NCI-H446 treated with DMSO at 0.1 percent for 48 hours (cell line): ENCODE measurements around the gene CDH4.

Source experiments
- DNase-seq: peaks from one replicate; lab custom pipeline; 2025; lab: John Stamatoyannopoulos, UW

The CDH4 gene

GRCh38 chr20:61251529-61252393 lies at the start of gene CDH4:
Gene CDH4 (plus strand): TSS chr20:61252261.
- DNase-seq, result no peak

- DNase-seq, result no peak
Observed at GRCh38 chr20:61203320-61203719, 48.7 kb upstream of the CDH4 start.

DNA sequence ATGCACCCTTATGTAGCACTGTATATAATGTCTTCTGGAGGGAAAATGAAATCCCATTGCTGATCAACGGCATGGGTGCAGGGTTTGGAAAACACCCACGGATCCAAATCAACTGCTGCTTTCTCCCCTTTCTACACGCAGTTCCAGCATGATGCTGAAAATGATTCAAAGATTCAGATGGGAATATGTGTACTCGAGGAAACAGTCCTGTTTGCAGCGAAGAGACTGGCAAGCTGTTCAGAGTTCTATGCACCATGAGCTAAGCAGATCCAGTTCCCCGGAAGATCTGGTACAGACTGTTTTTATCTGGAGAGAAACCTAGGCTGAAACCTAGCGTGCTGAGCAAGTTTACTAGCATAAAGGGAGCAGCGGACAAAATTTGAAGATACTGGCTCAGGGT lies 47.9 kb upstream of the CDH4 start:
- DNase-seq, result no peak

- no peak for DNase-seq
Observed at GRCh38 chr20:61205769-61206168, 46.3 kb upstream of the CDH4 start.

- no peak for DNase-seq
Observed at GRCh38 chr20:61210862-61211261, 41.2 kb upstream of the CDH4 start.

- DNase-seq, result no peak
Observed at GRCh38 chr20:61217848-61218247, 34.2 kb upstream of the CDH4 start.

- no peak for DNase-seq
Observed at GRCh38 chr20:61219021-61219431, 33.0 kb upstream of the CDH4 start.

- DNase-seq, result no peak
Observed at GRCh38 chr20:61220131-61220530, 31.9 kb upstream of the CDH4 start.

GRCh38 chr20:61220626-61221325 lies 31.3 kb upstream of the CDH4 start:
- DNase-seq, result no peak

DNA sequence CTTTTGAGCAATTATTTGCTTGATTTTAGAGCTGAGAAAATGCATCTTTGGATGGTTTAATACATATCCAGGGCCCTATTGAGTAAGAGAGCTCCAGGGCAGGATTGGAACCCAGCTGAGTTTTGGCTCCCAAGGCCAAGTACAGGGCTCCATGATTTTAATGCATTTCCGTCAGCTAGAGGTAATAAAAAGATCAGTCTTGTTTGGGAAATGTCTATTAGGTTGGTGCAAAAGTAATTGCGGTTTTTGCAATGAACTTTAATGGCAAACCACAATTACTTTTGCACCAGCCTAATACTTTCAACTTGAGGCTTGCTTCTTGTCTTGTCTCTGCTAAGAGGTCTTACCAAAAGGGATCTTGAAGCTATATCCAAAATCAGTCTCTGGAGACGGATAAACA lies 29.4 kb upstream of the CDH4 start:
- DNase-seq, result no peak

- DNase-seq, result no peak
Observed at GRCh38 chr20:61223121-61223520, 28.9 kb upstream of the CDH4 start.

- no peak for DNase-seq
Observed at GRCh38 chr20:61230166-61230565, 21.9 kb upstream of the CDH4 start.

DNA sequence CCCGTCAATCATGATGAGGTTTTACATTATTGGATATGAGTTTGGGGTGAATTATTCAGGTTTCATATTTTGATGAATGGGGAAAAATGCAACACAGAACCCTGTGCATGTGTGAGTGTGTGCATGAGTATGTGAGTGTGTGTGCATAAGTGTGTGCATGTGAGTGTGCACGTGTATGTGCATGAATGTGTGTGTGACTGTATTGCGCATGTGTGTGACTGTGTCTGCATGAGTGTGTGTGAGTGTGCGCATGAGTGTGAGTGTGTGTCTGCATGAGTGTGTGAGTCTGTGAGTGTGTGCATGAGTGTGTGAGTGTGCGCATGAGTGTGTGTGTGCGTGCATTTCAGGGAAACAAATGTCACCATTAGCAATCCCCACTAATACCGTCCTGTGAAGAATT lies 18.5 kb upstream of the CDH4 start:
- no peak for DNase-seq

- DNase-seq, result no peak
Observed at GRCh38 chr20:61234224-61234890, 17.7 kb upstream of the CDH4 start.

DNA sequence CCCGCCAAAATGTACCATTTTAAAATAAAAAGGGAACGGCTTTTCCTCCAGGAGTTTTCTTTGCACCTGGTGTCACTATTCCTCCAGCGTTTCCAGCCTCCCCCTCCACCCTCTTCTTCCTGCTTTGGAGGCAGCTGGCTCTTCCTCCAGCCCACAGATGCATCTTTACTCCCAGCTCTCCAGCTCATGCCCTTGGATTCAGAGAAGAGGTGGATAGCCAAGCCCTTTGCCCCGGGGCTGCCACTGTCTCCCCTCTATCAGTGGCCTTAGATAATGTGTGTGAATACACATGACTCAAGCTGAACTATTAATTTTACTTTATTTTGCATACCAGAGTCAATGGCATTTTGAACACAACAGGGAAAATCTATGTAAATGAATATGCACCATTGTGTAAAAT lies 15.3 kb upstream of the CDH4 start:
- no peak for DNase-seq

GRCh38 chr20:61238813-61239212 lies 13.2 kb upstream of the CDH4 start:
- DNase-seq, result no peak

DNA sequence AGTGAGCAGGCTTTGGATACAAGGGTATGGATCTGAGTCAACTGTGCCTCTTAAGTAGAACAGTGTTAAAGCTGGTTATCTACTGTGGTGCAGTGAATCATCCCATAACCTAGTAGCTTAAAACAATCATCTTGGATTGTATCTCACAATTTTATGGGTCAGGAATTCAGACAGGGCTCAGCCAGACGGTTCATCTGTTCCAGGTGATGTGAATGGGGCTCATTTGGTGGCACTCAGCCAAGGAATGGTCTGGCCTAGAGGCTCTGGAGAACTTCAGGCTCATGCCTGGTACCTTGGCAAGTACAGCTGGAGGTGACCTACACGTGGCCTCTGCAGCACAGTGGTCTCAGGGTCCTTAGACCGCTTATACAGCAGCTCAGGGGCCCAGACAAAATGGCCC lies 11.2 kb upstream of the CDH4 start:
- DNase-seq, result no peak

DNA sequence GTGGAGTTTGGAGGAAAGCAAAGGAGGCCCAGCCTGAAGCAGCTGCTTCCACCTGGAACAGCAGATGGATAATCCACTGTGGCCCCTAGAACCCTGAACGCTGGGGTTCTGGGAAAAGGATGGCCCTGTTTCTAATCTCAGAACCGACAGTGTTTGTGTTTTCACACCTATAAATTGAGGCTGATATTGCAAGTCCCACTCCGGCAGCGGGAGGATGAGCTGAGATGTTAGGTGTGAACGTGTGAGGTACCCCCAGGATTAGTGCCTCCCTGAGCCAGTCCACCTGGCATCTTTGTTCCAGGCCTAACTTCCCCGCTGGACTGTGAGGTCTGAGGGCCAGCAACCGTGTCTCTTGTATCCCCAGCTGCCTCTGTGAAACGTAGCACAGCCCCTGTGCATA lies 7.8 kb upstream of the CDH4 start:
- no peak for DNase-seq

DNA sequence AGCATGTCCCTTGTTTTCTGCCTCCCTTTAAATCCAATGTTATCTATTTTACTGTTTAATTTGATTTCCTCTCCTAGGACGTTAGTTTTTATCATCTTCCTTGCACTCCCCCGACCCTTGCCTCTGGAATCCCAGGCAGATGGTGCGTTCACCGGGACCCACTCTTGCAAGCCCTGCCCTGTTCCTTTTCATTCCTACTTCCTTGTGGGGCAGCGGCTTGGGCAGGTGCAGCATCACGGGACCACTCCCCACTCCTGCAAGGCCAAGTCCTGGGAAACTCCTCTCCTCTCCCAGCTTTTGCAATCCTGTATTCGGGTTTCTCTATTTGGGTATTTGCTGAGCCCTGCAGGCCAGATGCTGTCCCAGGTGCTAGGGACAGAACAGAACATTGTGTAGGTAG lies 5.8 kb upstream of the CDH4 start:
- no peak for DNase-seq

DNA sequence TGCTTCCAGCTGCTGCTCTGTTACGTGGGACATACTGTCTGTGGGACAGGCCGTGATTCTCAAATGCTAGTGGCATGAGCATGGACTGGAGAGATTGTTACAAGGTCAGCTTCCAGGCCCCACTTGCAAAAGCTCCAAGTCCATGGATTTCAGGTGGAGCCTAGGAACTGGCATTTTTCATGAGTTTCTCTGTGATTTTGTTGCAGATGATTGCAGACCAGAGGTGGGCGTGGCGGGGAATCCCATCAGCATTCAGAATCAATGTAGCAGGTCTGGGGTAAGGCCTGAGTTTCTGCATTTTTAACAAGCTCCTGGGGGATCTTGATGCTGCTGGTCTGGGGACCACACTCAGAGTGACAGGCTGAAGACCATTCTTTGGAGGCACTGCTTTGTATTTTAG lies 2.4 kb upstream of the CDH4 start:
- DNase-seq, result no peak

DNA sequence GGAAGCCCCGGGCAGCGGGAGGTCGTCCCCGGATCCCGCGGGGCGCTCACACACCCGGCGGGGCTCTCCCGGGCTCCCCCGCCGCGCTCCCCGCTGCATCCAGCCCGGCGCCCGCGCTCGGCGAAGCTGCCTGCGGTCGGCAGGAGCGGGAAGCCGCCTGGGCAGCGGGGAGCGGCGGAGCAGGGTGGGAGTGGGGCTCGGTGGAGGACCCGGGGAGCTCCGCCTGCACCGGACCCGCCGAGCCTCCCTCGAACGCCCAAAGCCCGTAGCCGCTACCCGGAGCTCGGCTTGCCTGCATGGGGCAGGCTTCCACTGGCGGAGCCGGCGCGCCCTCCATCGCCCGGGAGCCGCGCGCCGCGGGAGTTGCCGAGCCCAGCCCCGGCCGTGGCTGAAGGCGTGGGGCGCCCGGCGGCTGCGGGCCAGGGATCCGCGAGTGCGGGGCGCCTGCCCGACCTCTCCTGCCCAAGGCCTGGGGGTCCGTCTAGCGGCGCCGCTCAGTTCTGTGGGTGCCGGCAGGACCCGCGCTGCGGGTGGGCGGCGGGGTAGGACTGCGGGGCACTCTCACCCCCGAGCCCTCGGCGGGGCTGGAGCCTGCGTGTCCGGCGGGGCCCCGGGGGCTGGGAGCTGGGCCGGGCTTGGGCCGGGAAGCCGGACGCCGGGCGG lies 671 bp downstream of the CDH4 start:
- no peak for DNase-seq

GRCh38 chr20:61253264-61253639 lies 1.2 kb downstream of the CDH4 start:
- no peak for DNase-seq
